Type B pancreatic cell (in vitro differentiated cells): ENCODE data around the gene CCDC69. TPM values are rescaled to one million over a fixed set of nuclear protein-coding genes. Genes with fewer than 3 reads are reported as not detected.
A peak's percentile ranks its signal among the peaks of the same experiment; 100 is the strongest.

ENCODE experiments used
- DNase-seq: peaks from one replicate; pipeline ENCODE4 v3.0.0; 2021; ENCODE audit warnings: mixed read lengths; ENCODE audit not compliant: unreplicated experiment; ENCODE audit errors: extremely low spot score
- H3K27ac Mint-ChIP-seq: 2 replicates; pipeline ENCODE4 v1.8.0; 2021; ENCODE audit warnings: mild to moderate bottlenecking, mixed read lengths
- H3K27me3 Mint-ChIP-seq: 2 replicates; pipeline ENCODE4 v1.8.0; 2021; ENCODE audit warnings: mixed read lengths
- H3K36me3 Mint-ChIP-seq: 2 replicates; pipeline ENCODE4 v1.8.0; 2021; ENCODE audit warnings: mixed read lengths
- H3K4me1 Mint-ChIP-seq: one replicate; pipeline ENCODE4 v1.8.0; 2021; ENCODE audit warnings: mixed read lengths; ENCODE audit not compliant: unreplicated experiment
- H3K4me3 Mint-ChIP-seq: 2 replicates; pipeline ENCODE4 v1.8.0; 2021; ENCODE audit warnings: mild to moderate bottlenecking, mixed read lengths
- H3K9me3 Mint-ChIP-seq: 2 replicates; pipeline ENCODE4 v1.8.0; 2021; ENCODE audit warnings: mixed read lengths
- CTCF ChIP-seq: fragments of 200-600 bp; sonication (generic); conservative IDR thresholded peaks from 2 replicates; pipeline ENCODE4 v1.5.0; 2021; ENCODE audit warnings: antibody characterized with exemption, mild to moderate bottlenecking
- total RNA-seq: library from RNA; stranded (reverse); gene quantifications from 2 replicates; pipeline ENCODE4 v1.2.1, GENCODE V29; 2021; ENCODE audit warnings: low replicate concordance

Gene CCDC69
- total RNA-seq, 1 donor from 2014 or later, result 11.2 TPM

GRCh38 chr5:151225475-151225874 is 1.6 kb upstream of the CCDC69 start:
- Mint-ChIP-seq H3K36me3 (no peaks in the 10 kb centered on the region), H3K4me1 (peaks cover 14% of the 10 kb centered on the region), H3K4me3 (peak overlapping the region; percentile 65), H3K27me3 (peaks cover 3% of the 10 kb centered on the region), H3K9me3 (no peaks in the 10 kb centered on the region), H3K27ac (no peak overlapping the region)
- TF ChIP-seq CTCF, result no peak
- no peak for DNase-seq

GRCh38 chr5:151225071-151225470 is 1.2 kb upstream of the CCDC69 start:
- H3K4me3 Mint-ChIP-seq, result peak overlapping the region; percentile 65
- peaks cover 14% of the 10 kb centered on the region for H3K4me1 Mint-ChIP-seq
- TF ChIP-seq CTCF, result no peak
- DNase-seq, result no peak
- H3K9me3 Mint-ChIP-seq, result no peaks in the 10 kb centered on the region
- H3K36me3 Mint-ChIP-seq, result no peaks in the 10 kb centered on the region
- H3K27me3 Mint-ChIP-seq, result peaks cover 3% of the 10 kb centered on the region
- H3K27ac Mint-ChIP-seq, result no peak overlapping the region

- no peak for TF ChIP-seq CTCF
- H3K27me3 Mint-ChIP-seq, result peaks cover 3% of the 10 kb centered on the region
- peak overlapping the region; percentile 68 for H3K4me3 Mint-ChIP-seq
- H3K4me1 Mint-ChIP-seq, result peaks cover 14% of the 10 kb centered on the region
- H3K27ac Mint-ChIP-seq, result no peak overlapping the region
- no peaks in the 10 kb centered on the region for H3K9me3 Mint-ChIP-seq
- H3K36me3 Mint-ChIP-seq, result no peaks in the 10 kb centered on the region
- no peak for DNase-seq
These were observed 480 bp upstream of the CCDC69 start for GRCh38 chr5:151224372-151224771.

- Mint-ChIP-seq H3K4me3 (peak overlapping the region; percentile 68), H3K4me1 (peaks cover 15% of the 10 kb centered on the region), H3K9me3 (no peaks in the 10 kb centered on the region), H3K27ac (peak overlapping the region; percentile 12), H3K27me3 (peaks cover 3% of the 10 kb centered on the region), H3K36me3 (no peaks in the 10 kb centered on the region)
- no peak for DNase-seq
- no peak for TF ChIP-seq CTCF
These were observed 974 bp downstream of the CCDC69 start for GRCh38 chr5:151222790-151223446.

- H3K4me1 Mint-ChIP-seq, result peaks cover 16% of the 10 kb centered on the region
- H3K4me3 Mint-ChIP-seq, result peak overlapping the region; percentile 68
- H3K9me3 Mint-ChIP-seq, result no peaks in the 10 kb centered on the region
- peaks cover 3% of the 10 kb centered on the region for H3K27me3 Mint-ChIP-seq
- no peak for TF ChIP-seq CTCF
- H3K36me3 Mint-ChIP-seq, result no peaks in the 10 kb centered on the region
- DNase-seq, result no peak
- peak overlapping the region; percentile 12 for H3K27ac Mint-ChIP-seq
These were observed 1.7 kb downstream of the CCDC69 start for GRCh38 chr5:151222054-151222789.
